ENCODE results near the gene FUT7.
A peak's percentile ranks its signal among the peaks of the same experiment; 100 is the strongest.

The FUT7 gene, protein sequence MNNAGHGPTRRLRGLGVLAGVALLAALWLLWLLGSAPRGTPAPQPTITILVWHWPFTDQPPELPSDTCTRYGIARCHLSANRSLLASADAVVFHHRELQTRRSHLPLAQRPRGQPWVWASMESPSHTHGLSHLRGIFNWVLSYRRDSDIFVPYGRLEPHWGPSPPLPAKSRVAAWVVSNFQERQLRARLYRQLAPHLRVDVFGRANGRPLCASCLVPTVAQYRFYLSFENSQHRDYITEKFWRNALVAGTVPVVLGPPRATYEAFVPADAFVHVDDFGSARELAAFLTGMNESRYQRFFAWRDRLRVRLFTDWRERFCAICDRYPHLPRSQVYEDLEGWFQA

GRCh38 chr9:137031904-137032640, at the start of gene FUT7:
TSS of gene FUT7 (minus strand) at chr9:137032088. CDS start at chr9:137031991, 97 bp downstream.
- no peak for DNase-seq

DNA sequence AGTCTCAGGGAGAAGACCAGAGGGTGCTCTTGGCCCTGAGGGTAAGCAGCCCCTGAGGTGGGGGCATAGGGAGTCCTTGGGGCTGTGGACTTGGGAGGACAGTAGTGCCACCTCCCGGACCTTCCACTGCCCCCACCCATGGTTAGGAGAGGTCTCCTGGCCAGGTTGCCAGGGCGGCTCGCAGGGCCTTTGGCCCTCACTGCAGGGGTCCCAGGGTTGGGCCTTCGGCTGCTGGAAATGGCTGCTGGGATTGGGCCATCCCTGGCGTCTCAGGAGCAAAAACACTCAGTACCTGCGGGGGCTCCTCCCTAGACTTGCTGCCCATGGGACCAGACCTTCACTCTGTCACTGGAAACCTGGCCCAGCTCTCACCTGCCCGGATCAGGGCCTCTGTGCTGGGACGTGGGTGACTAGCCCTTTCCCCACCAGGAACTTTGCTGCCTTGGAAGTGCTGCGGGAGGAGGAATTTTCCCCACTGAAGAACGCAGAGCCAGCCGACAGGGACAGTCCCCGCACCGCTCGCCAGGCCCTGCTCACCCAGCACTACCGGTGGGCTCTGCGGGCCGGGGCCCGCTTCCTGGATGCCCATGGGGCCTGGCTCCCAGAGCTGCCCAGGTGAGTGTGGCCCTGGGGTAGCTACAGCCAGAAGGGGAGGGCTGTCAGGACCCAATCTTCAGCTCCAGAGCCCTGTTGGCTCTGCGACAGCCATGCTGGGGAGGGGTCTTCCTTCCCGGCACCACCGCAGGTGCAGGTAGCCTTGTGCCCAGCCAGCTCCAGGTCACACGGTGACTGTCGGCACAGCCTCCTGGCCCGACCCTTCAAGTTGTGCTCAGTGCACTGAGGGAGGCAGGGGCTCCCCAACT, 48.6 kb upstream of the FUT7 start:
- DNase-seq = no peak

DNA sequence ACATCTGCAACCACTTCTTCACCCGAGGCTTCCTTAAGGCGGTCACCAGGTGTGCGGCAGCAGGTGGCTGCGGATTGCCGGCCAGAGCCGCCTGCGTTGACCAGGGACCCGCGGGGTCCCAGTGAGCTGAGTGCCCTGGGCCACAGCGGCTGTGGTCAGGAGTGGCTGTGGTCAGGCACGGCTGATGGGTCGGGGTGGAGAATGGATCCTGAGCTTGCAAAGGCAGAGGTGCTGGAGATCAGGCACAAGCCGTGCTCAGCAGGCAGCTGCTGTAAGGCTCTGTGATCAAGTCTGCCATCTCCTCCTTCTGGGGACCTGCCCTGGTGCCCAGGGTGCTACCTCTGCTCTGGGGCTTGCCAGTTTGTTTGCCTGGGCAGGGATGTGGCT, 47.5 kb upstream of the FUT7 start:
- no peak for DNase-seq

- DNase-seq = peak; percentile 6
Measured at GRCh38 chr9:137078701-137079400, 47.0 kb upstream of the FUT7 start.

DNA sequence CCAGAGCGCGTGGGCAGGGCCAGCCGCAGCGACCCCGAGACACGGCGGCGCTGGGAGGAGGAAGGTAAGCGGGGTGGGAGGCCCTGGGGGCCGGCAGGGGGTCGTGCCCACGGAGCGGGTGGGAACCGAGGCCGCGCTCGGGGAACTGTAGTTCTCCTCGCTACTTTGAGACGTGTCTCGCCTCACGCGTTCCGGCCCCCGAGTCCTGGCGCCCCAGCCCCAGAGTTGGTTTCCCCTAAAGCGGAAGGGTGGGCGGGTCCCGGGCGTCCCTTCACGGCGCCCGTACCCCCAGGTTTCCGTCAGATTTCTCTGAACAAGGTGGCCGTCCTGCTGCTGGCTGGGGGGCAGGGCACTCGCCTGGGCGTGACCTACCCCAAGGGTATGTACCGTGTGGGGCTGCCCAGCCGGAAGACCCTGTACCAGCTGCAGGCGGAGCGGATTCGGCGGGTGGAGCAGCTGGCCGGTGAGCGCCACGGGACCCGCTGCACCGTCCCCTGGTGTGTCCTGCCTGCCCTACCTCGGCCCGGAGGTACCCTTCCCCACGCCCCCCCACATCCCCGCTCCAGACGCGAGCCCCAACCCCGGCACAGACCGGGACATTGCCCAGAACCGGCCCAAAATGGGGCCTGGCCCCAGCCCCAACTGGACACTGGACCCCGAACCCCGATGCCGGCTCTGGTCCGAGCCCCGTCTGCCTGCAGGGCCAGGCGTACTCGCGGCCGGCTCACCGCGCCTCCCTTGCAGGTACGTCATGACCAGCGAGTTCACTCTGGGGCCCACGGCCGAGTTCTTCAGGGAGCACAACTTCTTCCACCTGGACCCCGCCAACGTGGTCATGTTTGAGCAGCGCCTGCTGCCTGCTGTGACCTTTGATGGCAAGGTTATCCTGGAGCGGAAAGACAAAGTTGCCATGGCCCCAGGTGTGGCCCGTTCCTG, 46.1 kb upstream of the FUT7 start:
- DNase-seq = no peak

DNA sequence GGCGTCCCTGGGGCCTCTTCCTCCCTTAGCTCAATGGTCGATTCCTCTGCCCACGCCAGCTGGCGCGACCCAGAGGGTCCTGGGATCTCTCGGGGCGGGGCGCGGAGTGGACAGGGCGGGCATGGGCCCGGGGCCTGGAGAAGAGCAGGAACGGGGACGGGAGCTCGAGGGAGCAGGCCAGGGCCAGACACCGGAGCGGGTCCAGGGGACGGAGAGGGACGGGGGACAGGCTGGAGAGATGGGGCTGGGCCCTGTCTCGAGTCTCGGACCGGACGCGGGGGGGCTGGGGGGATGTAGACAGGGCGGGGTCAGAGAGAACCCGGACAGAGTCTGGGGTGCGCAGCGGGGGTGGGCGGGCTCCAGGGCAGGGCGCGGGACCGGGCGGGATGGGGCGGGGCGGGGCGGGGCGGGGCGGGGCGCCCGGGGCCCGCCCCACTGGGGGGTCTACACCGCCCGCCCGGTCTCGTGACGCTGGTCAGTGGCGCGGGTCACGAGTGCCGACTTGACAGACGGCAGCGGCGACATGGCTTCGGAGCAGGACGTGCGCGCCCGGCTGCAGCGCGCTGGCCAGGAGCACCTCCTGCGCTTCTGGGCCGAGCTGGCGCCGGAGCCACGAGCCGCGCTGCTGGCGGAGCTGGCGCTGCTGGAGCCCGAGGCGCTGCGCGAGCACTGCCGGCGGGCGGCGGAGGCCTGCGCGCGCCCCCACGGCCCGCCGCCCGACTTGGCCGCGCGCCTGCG, 45.3 kb upstream of the FUT7 start, which contains the start of gene UAP1L1:
Gene UAP1L1 (plus strand): TSS at position 508 of the 738 bp plus-strand sequence. CDS start 16 bp downstream, at position 524.
- no peak for DNase-seq

DNA sequence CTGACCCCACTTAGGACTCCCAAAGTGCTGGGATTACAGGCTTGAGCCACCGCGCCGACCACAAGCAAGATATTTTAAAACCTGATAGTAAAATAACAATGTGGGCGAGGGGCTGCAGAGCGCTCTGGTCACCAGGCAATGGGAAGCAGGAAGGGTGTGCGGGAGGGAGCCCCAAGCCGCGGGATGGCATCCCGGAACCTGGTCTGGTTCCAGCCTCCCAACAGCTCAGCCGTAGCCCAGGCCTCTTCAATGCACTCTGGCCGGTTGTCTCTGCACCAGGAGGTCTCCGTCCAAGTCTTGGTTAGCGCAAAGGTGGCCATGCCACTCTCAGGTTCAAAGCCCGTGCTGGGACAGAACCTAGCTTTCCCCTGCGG, 44.7 kb upstream of the FUT7 start:
- no peak for DNase-seq

GRCh38 chr9:137075275-137075775, 43.4 kb upstream of the FUT7 start:
- no peak for DNase-seq

DNA sequence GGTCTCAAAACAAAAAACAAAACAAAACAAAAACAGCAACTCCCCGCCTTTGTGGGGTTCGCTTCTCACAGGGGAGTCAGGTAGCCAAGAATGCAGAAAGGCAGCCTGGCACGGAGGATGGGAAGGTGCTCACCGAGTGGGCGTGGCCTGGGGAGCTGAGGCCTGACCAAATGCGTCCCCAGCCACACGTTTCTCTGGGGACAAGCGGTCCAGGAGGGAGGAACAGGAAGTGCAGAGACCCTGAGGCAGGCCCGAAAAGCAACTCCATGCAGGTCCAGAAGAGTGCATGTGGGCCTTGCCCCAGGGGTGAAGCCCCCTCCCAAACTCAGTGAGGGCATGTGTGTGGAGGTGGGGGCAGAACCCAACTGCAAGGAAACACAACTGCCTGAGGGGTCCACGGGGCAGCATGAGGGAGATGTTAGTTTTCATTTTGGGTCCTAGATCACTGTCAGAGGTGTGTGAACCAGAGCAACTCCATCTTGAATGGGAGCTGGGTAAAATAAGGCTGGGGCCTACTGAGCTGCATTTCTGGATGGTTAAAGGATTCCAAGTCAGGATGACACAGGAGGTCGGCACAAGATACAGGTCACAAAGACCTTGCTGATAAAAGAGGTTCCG, 42.9 kb upstream of the FUT7 start:
- no peak for DNase-seq

DNA sequence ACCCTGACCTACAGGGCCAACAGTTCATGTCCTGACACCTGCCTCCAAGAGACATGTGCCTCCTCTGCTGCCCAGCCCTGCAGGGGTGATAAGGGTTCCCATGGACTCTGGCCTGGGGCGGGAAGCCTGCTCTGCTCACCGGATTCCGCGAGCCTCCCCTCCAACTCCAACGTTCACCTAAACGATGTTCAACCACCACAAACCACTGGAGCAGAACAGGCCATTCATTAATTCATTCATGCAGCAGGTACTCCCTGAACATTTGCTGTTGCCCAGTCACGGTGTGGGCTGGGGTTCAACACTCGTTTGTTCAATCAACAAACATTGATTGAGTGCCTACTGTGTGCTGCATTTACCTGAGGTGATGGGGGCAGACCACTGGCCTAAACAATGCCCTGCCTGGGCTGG, 42.1 kb upstream of the FUT7 start:
- no peak for DNase-seq

- no peak for DNase-seq
Measured at GRCh38 chr9:137071282-137071681, 39.4 kb upstream of the FUT7 start.

DNA sequence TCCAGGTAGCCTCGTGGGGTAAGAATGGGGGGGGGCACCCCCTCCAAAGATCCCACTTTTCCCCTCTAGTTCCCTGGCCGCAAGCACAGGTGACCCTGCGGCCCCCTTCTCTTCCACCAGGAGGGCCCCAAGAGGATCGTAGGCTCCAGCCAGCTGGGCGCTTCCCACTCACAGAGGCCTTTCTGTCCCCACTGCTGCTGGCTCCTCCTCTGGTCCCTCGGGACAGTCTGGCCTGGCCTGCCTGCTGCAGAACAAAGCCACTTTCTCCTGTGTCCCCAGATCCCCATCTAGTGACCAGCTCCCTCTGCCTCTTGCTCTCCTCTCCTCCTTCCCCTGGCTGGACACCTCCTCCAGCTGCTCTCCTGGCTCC, 39.0 kb upstream of the FUT7 start:
- no peak for DNase-seq

DNA sequence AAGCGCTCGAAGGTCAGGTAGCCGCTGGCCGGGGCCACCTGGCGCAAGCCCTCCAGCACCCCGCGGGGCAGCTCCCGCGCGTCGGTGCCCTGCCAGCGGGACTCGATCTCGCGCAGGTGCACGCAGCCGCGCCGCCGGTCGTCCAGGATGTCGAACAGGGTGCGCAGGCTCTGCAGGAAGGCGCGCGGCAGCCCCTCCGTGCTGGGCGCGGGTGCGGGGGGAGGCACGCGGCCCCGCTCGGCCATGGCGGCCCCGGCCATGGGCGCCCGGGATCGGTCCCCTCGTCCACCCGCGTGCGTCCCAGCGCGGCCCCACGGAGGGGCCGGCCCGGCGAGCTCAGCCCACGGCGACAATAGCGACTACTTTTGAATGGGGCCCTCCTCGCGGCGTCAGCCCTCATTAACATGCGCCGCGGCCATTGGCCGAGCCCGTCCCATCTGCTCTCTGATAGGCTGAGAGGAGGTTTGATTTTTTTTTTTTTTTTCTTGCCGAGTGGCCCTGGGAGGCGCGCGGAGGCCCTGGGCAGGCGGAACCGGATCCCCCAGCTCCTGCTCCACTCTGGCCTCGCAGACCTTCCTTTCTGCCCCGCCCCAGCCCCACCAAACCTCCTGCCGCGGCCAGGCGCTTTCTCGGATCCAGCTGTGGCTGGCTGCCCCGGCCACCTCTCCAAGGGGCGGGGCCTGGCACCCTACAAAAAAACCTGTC, 38.5 kb upstream of the FUT7 start, which contains the start of gene SAPCD2:
Gene SAPCD2 (minus strand): TSS at position 357 of the 705 bp plus-strand sequence. CDS start 97 bp downstream, at position 260.
- DNase-seq = peak; percentile 22

DNA sequence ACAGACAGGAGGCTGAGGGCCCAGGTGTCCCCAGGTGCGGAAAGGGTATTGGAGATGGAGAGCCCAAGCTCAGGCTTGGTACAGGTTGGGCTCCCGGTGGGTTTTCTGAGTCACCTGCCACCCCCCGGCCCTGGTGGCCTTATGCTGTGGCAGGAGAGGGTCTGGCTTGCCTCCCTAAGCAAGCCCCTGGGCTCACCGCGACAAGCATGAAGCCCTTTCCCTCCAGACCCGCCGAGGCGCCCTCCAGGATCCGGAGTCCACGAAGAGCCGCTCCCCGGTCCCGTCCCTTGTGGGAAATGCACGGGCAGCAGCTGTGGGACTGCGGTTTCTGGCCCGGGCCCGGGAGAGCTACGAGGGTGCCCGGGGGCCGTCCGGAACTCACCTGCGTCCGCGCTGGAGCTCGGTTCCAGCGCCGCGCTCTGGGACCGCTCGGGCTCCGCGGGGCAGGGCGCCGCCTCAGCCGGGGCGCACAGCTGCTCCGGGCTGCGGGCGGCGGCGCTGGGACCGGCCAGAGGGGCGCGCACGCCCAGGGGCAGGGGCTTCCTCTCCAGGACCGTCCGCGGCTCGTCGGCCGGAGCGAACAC, 37.7 kb upstream of the FUT7 start:
- no peak for DNase-seq

DNA sequence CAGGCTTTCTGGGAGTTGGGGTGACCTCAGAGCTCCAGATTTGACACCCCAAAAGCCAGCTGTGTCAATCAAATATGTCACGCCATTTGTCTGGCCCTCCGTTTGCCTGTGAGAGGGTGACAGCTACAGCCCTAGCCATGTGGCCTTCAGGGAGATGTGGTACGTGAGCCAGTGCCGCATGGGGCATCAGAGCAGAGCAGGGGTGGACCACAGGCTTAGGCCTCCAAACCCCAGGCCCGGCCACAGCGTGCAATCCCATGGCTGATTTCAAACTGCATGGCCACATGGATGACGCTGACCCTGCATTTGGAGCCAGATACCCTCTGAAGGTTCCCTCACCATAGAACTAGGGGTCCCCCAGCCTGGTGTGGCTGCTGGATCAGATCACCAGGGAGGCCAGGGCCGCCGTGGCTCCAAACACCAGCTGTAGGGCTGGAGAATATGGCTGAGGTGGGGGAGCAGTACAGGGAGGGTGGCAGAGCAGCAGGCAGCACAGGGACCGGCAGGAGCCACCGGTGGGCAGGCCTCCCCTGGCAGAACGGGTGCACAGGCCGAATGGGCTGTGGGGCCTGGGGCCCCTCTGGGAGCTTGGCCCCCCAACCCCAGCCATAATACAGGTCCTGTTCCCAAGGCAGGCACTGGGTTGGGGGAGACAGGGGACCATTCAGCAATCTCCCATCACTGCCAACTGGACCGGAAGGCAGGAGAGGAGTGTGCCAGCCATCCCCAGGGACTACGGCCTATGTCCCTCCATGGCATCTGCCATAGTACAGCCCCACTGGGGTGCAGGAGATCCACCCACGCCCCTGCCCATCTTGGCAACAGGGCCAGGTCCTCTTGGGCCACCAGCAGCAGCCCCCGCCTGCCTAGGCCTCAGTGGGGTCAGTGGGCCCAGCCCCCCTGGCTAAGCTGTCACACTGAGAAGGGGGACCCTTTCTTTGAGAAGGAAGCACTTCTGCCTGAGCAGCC, 36.9 kb upstream of the FUT7 start:
- no peak for DNase-seq

DNA sequence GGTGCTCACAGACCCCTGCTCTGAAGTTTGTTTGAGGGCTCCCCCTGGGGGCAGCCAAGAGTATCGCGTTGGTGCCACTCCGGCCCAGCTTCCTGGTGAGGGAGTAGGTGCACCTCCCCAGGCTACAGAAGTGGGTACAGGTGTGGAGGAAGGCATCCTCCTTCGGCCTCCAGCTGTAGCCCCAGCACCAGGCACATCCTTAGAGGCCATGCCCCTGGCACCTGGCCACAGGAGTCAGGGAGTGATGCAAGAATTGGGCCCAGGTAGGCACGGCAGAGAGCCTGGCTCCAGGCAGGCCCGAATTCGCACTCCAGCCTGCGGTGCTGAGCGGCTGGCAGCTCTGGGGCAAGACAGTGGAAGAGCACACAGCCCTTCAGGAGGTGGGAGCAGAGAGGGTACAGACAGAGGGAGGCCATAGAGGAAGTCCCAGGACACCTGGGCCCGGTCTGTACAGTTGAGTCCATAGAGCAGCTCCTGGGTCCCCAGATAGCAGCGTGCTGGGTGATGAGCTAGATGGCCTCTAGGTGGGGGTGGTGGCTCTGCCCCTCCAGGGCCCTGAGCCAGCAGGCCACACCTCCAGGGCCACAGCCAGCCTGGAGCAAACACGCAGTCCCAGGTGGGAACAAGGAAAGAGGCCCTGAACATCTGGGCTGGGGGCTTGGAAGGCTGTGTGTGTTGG, 36.1 kb upstream of the FUT7 start:
- peak; percentile 6 for DNase-seq

Measured in NCI-H187 treated with DMSO at 0.1 percent for 48 hours (cell line).